ENCODE data around the gene FIBCD1. TPM values are rescaled to one million over a fixed set of nuclear protein-coding genes. Genes with fewer than 3 reads are reported as not detected.

FIBCD1 gene
- total RNA-seq, 1 donor from 2014 or later: 0.66 TPM

- no peaks in the 10 kb centered on the region for H3K27me3 ChIP-seq (ENCODE audit: insufficient read depth, low read length)
- H3K79me2 ChIP-seq (ENCODE audit: insufficient read depth, low read length): peaks cover 17% of the 10 kb centered on the region
- Mint-ChIP-seq H3K4me1 (ENCODE audit: low read depth, unreplicated experiment) (no peaks in the 10 kb centered on the region), H3K27me3 (ENCODE audit: low read depth, unreplicated experiment) (no peaks in the 10 kb centered on the region), H3K9me3 (ENCODE audit: unreplicated experiment) (no peaks in the 10 kb centered on the region), H3K27ac (ENCODE audit: unreplicated experiment) (no peak overlapping the region), H3K36me3 (ENCODE audit: low read depth, unreplicated experiment) (peaks cover 7% of the 10 kb centered on the region), H3K4me3 (ENCODE audit: unreplicated experiment) (no peak overlapping the region)
- DNase-seq (ENCODE audit: low read depth): no peak
- peaks cover 21% of the 10 kb centered on the region for H3K36me3 ChIP-seq (ENCODE audit: insufficient read depth, low read length)
- H3K27ac ChIP-seq (ENCODE audit: low read depth, low read length): no peak overlapping the region
- no peak overlapping the region for H2AFZ ChIP-seq (ENCODE audit: low read depth, low read length)
- H4K20me1 ChIP-seq (ENCODE audit: insufficient read depth, low read length): peaks cover 91% of the 10 kb centered on the region
- no peak for FAIRE-seq
- no peak overlapping the region for H3K9ac ChIP-seq (ENCODE audit: low read length)
- no peak overlapping the region for H3K4me3 ChIP-seq (ENCODE audit: insufficient read depth, low read depth, low read length)
- H3K4me1 ChIP-seq (ENCODE audit: insufficient read depth, low read length): peaks cover 5% of the 10 kb centered on the region
- no peaks in the 10 kb centered on the region for H3K9me3 ChIP-seq (ENCODE audit: insufficient read depth, low read depth, low read length)
- TF ChIP-seq EZH2 (IDR thresholded peaks at IDR 0.05; ENCODE audit: insufficient read depth, low read length) (no peak), CTCF (IDR thresholded peaks at IDR 0.05; ENCODE audit: insufficient read depth, low read depth, low read length) (no peak)
- no peak overlapping the region for H3K4me2 ChIP-seq (ENCODE audit: low read length)
These were observed 47.2 kb downstream of the FIBCD1 start for GRCh38 chr9:130891688-130892476.

GRCh38 chr9:130890870-130891687, 48.0 kb downstream of the FIBCD1 start:
- Mint-ChIP-seq H3K4me3 (ENCODE audit: unreplicated experiment) (no peak overlapping the region), H3K27me3 (ENCODE audit: low read depth, unreplicated experiment) (no peaks in the 10 kb centered on the region), H3K9me3 (ENCODE audit: unreplicated experiment) (no peaks in the 10 kb centered on the region), H3K36me3 (ENCODE audit: low read depth, unreplicated experiment) (peaks cover 8% of the 10 kb centered on the region), H3K27ac (ENCODE audit: unreplicated experiment) (no peak overlapping the region), H3K4me1 (ENCODE audit: low read depth, unreplicated experiment) (peaks cover 3% of the 10 kb centered on the region)
- Histone ChIP-seq H3K9me3 (ENCODE audit: insufficient read depth, low read depth, low read length) (no peaks in the 10 kb centered on the region), H4K20me1 (ENCODE audit: insufficient read depth, low read length) (peaks cover 95% of the 10 kb centered on the region), H2AFZ (ENCODE audit: low read depth, low read length) (no peak overlapping the region), H3K79me2 (ENCODE audit: insufficient read depth, low read length) (peaks cover 24% of the 10 kb centered on the region), H3K27ac (ENCODE audit: low read depth, low read length) (no peak overlapping the region), H3K9ac (ENCODE audit: low read length) (no peak overlapping the region), H3K4me1 (ENCODE audit: insufficient read depth, low read length) (peaks cover 5% of the 10 kb centered on the region), H3K27me3 (ENCODE audit: insufficient read depth, low read length) (no peaks in the 10 kb centered on the region), H3K36me3 (ENCODE audit: insufficient read depth, low read length) (peaks cover 28% of the 10 kb centered on the region), H3K4me3 (ENCODE audit: insufficient read depth, low read depth, low read length) (no peak overlapping the region), H3K4me2 (ENCODE audit: low read length) (no peak overlapping the region)
- TF ChIP-seq EZH2 (IDR thresholded peaks at IDR 0.05; ENCODE audit: insufficient read depth, low read length) (no peak), CTCF (IDR thresholded peaks at IDR 0.05; ENCODE audit: insufficient read depth, low read depth, low read length) (no peak)
- no peak for DNase-seq (ENCODE audit: low read depth)
- no peak for FAIRE-seq

Data from astrocyte (in vitro differentiated cells and primary cell).